Gastrocnemius medialis (tissue), 4 donors: ENCODE measurements around the gene CCDC74B.

Experiments
- CTCF ChIP-seq, 5 experiments: fragments of 450-650 bp in 3 of 5; fragments of 200-600 bp in 2 of 5; sonication (generic) in 2 of 5; IDR thresholded peaks in 4 of 5; conservative IDR thresholded peaks in 1 of 5; 1 replicate in 4 of 5; 2 replicates in 1 of 5; pipeline ENCODE4 v1.5.1; 2016 to 2019; ENCODE audit warnings: antibody characterized with exemption in 5 of 5, mild to moderate bottlenecking in 3 of 5, moderate library complexity in 3 of 5
- POLR2A ChIP-seq, 2 donors: fragments of 450-650 bp; IDR thresholded peaks; one replicate each; pipeline ENCODE4 v1.6.1; 2017; ENCODE audit warnings: antibody characterized with exemption in 2 of 2, mild to moderate bottlenecking in 2 of 2, moderate library complexity in 2 of 2

- TF ChIP-seq CTCF (IDR thresholded peaks at IDR 0.05 in 4 of 5, conservative IDR thresholded peaks at IDR 0.05 in 1 of 5) (no peak), POLR2A (IDR thresholded peaks at IDR 0.05) (no peak)
These were observed 9.0 kb downstream of the CCDC74B start for GRCh38 chr2:130135692-130136541.
